ENCODE measurements around the gene DDX59. TPM values are rescaled to one million over a fixed set of nuclear protein-coding genes. Genes with fewer than 3 reads are reported as not detected.

DDX59 gene
- total RNA-seq, 1 donor from 2014 or later, result 23.9 TPM

DNA sequence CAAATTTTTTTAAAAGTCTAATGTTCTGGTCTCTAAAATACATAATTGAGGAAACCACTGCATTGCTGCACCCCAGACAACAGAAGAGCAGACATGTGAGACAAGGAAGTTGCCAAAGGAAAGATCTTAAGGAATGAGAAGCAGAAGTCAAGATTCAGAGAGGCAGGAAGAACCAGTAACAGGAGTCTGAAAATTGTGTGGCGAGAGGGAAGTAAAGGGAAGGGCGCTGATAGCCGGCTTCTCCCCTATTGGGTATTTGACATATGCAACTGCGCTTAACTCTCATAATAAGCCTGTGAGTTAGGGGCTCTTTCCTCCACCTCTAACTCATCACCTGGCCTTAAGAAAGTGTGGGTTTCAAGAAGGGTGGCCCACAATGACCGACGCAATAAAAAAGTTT lies 27.2 kb downstream of the DDX59 start:
- Mint-ChIP-seq H3K9me3 (ENCODE audit: unreplicated experiment) (no peaks in the 10 kb centered on the region), H3K4me3 (ENCODE audit: unreplicated experiment) (no peak overlapping the region), H3K27me3 (ENCODE audit: unreplicated experiment) (no peaks in the 10 kb centered on the region), H3K4me1 (ENCODE audit: unreplicated experiment) (peaks cover 11% of the 10 kb centered on the region), H3K36me3 (ENCODE audit: unreplicated experiment) (peaks cover 26% of the 10 kb centered on the region), H3K27ac (ENCODE audit: unreplicated experiment) (no peak overlapping the region)
- DNase-seq (ENCODE audit: extremely low spot score, unreplicated experiment), result no peak
- TF ChIP-seq, protein P1, sequence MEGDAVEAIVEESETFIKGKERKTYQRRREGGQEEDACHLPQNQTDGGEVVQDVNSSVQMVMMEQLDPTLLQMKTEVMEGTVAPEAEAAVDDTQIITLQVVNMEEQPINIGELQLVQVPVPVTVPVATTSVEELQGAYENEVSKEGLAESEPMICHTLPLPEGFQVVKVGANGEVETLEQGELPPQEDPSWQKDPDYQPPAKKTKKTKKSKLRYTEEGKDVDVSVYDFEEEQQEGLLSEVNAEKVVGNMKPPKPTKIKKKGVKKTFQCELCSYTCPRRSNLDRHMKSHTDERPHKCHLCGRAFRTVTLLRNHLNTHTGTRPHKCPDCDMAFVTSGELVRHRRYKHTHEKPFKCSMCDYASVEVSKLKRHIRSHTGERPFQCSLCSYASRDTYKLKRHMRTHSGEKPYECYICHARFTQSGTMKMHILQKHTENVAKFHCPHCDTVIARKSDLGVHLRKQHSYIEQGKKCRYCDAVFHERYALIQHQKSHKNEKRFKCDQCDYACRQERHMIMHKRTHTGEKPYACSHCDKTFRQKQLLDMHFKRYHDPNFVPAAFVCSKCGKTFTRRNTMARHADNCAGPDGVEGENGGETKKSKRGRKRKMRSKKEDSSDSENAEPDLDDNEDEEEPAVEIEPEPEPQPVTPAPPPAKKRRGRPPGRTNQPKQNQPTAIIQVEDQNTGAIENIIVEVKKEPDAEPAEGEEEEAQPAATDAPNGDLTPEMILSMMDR (IDR thresholded peaks at IDR 0.05), result no peak

DNA sequence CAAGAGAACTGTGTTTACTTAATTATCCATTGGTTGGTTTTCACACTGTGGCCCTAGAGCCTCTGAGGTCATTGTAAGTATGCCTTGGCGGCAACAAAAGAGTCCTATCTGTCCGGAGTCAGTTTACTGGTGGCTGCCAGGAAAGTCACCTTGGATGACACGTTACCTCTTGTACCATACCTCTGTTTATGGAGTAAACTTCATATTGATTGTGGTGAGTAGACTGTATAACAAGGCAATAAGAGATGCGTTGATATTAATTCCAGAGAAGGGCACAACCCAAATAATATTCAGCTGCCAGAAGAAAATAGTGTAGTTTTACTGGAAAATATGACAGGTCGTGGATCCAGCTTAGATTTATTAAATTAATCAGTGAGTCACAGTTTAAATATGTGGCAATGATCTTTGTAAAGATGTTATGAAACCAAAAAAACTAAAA lies 28.7 kb downstream of the DDX59 start:
- no peaks in the 10 kb centered on the region for H3K9me3 Mint-ChIP-seq (ENCODE audit: unreplicated experiment)
- peaks cover 14% of the 10 kb centered on the region for H3K36me3 Mint-ChIP-seq (ENCODE audit: unreplicated experiment)
- peaks cover 11% of the 10 kb centered on the region for H3K4me1 Mint-ChIP-seq (ENCODE audit: unreplicated experiment)
- TF ChIP-seq, protein P1 (IDR thresholded peaks at IDR 0.05), result no peak
- peak overlapping the region; percentile 60 for H3K27ac Mint-ChIP-seq (ENCODE audit: unreplicated experiment)
- DNase-seq (ENCODE audit: extremely low spot score, unreplicated experiment), result no peak
- H3K27me3 Mint-ChIP-seq (ENCODE audit: unreplicated experiment), result no peaks in the 10 kb centered on the region
- no peak overlapping the region for H3K4me3 Mint-ChIP-seq (ENCODE audit: unreplicated experiment)

DNA sequence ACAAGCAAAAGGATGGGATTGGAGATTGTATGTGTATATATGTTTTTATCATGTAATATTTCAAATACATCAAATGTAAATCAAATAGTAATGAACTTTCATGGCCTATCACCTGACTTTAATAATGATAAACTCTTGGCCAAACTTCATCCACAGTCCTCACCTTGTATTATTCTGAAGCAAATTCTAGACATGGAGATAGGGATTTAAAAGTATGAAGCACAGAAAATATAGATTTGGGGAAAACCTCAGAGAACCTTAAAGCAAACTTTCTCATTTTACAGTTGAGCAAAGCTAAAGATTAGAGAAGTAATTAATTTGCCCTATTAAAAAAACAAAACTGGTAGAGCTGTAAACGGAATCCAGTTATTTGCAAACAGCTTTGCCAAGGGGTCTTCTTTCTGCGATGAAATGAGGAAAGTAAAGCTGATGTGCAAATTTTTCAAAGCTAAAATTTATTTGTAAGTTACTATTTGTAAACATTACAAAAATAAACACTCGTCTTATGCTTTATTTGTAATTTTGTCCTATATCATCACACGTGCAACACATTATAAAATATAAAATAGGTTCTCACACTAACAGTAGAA lies 29.2 kb downstream of the DDX59 start:
- Mint-ChIP-seq H3K4me3 (ENCODE audit: unreplicated experiment) (no peak overlapping the region), H3K9me3 (ENCODE audit: unreplicated experiment) (no peaks in the 10 kb centered on the region), H3K4me1 (ENCODE audit: unreplicated experiment) (peaks cover 11% of the 10 kb centered on the region), H3K36me3 (ENCODE audit: unreplicated experiment) (peaks cover 11% of the 10 kb centered on the region), H3K27me3 (ENCODE audit: unreplicated experiment) (no peaks in the 10 kb centered on the region), H3K27ac (ENCODE audit: unreplicated experiment) (peak overlapping the region; percentile 61)
- DNase-seq (ENCODE audit: extremely low spot score, unreplicated experiment), result no peak
- TF ChIP-seq, protein P1 (IDR thresholded peaks at IDR 0.05), result no peak

DNA sequence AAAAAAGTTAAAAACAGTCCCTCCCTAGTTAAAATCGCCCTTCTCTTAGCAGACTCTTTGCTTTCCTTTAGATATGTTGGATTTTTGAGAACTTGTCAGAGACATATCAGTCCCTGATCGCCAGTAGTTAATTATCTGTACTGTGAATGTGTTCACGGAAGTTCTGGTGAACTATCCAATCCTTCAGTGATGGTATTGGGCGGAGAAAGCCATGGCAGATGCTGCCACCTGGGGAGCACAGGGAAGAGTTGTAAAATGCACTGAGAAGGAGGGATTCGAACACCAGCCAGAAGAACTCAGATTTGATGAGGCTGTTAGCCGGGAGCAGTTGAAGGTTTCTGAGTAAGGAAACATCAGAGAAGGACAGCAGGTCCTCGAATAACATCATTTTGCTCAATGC lies 31.6 kb downstream of the DDX59 start:
- Mint-ChIP-seq H3K27ac (ENCODE audit: unreplicated experiment) (no peak overlapping the region), H3K4me1 (ENCODE audit: unreplicated experiment) (peaks cover 9% of the 10 kb centered on the region), H3K36me3 (ENCODE audit: unreplicated experiment) (peaks cover 6% of the 10 kb centered on the region), H3K4me3 (ENCODE audit: unreplicated experiment) (no peak overlapping the region), H3K9me3 (ENCODE audit: unreplicated experiment) (no peaks in the 10 kb centered on the region), H3K27me3 (ENCODE audit: unreplicated experiment) (no peaks in the 10 kb centered on the region)
- TF ChIP-seq, protein P1 (IDR thresholded peaks at IDR 0.05), result no peak
- DNase-seq (ENCODE audit: extremely low spot score, unreplicated experiment), result no peak

DNA sequence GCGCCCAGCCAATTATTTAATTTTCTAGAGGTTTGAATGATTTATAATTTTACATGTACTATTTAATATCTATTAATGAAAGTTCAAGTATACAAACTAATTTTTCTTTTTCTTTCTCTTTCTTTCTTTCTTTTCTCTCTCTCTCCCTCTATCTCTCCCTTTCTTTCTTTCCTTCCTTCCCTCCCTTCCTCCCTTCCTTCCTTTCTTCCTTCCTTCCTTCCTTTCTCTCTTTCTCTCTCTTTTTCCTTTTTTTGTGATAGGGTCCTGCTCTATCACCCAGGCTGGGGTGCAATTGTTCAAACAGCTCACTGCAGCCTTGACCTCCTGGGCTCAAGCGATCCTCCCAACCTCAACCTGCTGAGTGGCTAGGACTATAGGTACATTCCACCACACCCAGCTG lies 33.0 kb downstream of the DDX59 start:
- no peak overlapping the region for H3K27ac Mint-ChIP-seq (ENCODE audit: unreplicated experiment)
- H3K36me3 Mint-ChIP-seq (ENCODE audit: unreplicated experiment), result peaks cover 4% of the 10 kb centered on the region
- no peaks in the 10 kb centered on the region for H3K27me3 Mint-ChIP-seq (ENCODE audit: unreplicated experiment)
- peaks cover 9% of the 10 kb centered on the region for H3K4me1 Mint-ChIP-seq (ENCODE audit: unreplicated experiment)
- H3K9me3 Mint-ChIP-seq (ENCODE audit: unreplicated experiment), result no peaks in the 10 kb centered on the region
- no peak for DNase-seq (ENCODE audit: extremely low spot score, unreplicated experiment)
- no peak overlapping the region for H3K4me3 Mint-ChIP-seq (ENCODE audit: unreplicated experiment)
- TF ChIP-seq, protein P1 (IDR thresholded peaks at IDR 0.05), result no peak
